GM12891 (cell line): ENCODE data around the gene TBCA.

ENCODE experiments used
- POLR2A ChIP-seq: IDR thresholded peaks from 2 replicates; pipeline ENCODE4 v1.6.1; 2011; ENCODE audit warnings: low read depth, low read length, control low read depth
- POLR2AphosphoS5 ChIP-seq: IDR thresholded peaks from 2 replicates; pipeline ENCODE4 v1.6.1; 2011; ENCODE audit warnings: low read depth, low read length, control low read depth
- POU2F2 ChIP-seq: IDR thresholded peaks from 2 replicates; pipeline ENCODE4 v1.6.1; 2011; ENCODE audit warnings: low read depth, mild to moderate bottlenecking, control low read depth, low read length, moderate library complexity
- SPI1 ChIP-seq: IDR thresholded peaks from 2 replicates; pipeline ENCODE4 v1.6.1; 2011; ENCODE audit warnings: low read depth, low read length, control low read depth
- TAF1 ChIP-seq: IDR thresholded peaks from 2 replicates; pipeline ENCODE4 v1.6.1; 2011; ENCODE audit warnings: low read depth, low read length, control low read depth

GRCh38 chr5:77824981-77825380 is 48.8 kb upstream of the TBCA start:
- TF ChIP-seq POLR2A, result no peak
- no peak for TF ChIP-seq POLR2AphosphoS5
- no peak for TF ChIP-seq TAF1
- TF ChIP-seq SPI1, result no peak
- TF ChIP-seq POU2F2, result no peak
